GM18909 (cell line): ENCODE measurements around the gene STMP1.

Source experiments
- ATAC-seq: cut with Tn5 transposase; IDR thresholded peaks from one replicate; pipeline ENCODE4 v1.9.1; 2021; ENCODE audit warnings: mild to moderate bottlenecking; ENCODE audit not compliant: unreplicated experiment, poor library complexity

The STMP1 gene

DNA sequence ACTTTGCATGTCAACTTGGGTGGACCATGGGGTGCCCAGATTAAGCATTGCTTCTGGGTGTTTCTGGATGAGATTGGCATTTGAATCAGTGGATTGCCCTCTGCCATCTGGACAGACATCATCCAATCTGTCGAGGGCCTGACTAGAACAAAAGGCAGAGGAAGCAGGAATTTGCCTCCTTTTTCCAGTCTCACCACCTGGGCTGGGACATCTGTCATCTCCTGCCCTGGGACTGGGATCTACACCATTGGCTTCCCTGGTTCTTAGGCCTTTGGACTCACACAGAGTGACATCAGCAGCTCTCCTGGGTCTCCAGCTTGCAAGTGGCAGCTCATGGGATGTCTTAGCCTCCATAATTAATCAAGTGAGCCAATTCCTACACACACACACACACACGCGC lies 55.4 kb downstream of the STMP1 start:
- ATAC-seq: no peak

GRCh38 chr7:135718219-135718618 lies 55.9 kb downstream of the STMP1 start:
- ATAC-seq: no peak

DNA sequence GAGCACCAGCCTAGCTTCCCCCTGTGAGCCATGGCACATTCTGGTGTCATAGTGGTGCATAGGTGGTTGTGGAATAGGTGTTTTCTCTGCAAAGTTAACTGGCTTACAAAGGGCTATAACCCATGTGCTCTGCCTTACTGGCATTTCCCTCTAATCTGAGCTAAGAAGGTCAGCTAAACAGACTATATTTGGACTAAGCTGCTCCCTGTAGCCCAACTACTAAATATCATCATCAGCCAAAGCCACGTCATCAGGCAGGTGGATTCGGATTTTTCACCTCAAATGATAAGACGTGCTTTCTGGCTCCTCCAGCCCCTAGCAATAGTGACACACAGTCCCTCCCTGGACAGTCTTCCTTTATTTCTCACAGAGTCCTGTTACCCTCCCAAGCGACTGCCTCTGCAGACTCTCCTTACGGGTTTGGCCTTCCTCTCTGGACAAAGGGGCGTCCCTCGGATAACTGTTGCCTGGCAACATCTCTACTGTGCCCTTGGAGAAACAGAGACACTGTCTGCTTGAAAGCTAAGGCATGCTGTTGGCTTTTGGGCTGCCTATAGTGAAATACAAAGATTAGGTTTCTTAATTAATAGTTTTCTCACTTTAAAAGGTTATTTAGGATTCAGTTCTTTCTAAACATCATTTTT lies 56.6 kb downstream of the STMP1 start:
- ATAC-seq: no peak

- no peak for ATAC-seq
Measured at GRCh38 chr7:135719688-135720087, 57.4 kb downstream of the STMP1 start.

DNA sequence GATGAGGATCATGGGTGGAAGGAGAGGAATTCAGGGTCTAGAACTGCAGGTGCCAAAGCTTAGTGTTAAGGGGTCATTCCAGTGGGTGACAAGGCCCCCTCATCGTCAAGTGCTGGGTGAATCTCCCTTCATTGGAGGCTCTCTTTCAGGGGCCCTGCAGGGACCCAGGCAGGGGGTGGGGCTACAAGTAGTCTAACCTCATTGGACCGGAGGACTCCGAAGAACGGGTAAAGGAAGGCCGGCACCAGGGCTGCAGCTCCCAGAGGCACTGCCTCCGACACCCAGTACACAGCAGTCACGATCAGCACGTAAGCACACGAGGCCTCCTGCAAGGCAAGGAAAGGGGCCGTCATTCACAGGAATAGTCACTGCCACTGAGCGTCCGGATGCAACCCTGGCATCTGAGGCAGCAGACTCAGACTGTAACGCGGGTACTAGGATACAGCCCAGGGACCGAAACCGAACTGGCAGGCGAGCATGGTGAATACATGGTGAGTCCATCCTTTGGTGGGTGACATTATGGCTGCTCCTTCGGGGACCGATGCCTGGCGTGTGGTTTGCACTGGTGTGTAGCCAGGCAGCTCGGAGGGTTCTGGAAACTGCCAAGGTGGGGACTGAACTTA lies 59.0 kb downstream of the STMP1 start:
- no peak for ATAC-seq

DNA sequence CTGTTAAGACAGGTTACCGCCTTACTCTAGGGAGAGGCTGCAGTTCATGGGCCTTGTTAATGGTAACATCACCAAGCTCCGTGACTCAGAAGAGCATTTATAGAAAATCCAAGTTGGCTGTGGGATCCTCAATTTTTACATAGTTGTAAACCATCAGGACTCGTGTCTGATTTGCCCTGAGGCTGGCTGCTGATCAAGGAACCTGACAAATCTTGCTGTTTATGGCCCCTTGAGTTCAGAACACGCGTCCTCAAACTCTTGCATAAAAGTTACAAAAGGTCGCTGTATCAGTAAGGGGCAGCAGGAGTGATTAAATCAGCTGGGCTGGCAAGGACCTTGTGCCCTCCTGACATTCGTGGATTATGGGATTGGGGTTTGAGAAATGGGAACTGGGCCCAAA lies 61.1 kb downstream of the STMP1 start:
- no peak for ATAC-seq
